Measurements from ENCODE around the gene MALSU1. TPM values are rescaled to one million over a fixed set of nuclear protein-coding genes. Genes with fewer than 3 reads are reported as not detected.
A peak's percentile ranks its signal among the peaks of the same experiment; 100 is the strongest.

MALSU1 gene
- polyA plus RNA-seq, 1 of the 3 experiments (the other 2 are of a cell fraction), result 102 TPM

DNA sequence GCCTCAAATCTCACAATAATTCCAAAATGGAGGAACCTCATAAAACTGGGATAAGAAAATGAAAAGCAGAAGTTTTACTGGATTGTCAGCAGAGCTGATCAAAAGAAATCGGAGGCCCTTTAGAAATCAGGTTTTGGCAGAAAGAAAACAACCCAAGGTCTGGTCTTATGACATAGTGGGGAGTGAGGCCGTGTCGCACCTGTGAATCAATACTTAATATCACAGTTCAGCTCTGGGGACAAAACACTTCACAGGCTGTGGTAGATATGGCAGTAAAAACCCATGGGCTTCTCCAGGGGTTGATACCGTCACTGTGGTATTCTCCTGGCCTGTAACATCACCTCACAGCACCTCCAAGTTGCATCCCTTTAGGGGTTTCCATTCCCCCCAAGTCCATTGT, 6.5 kb upstream of the MALSU1 start:
- TF ChIP-seq RAD21 (IDR thresholded peaks at IDR 0.05; ENCODE audit: low read length) (no peak), NRF1 (IDR thresholded peaks at IDR 0.05; ENCODE audit: low read depth, low read length) (no peak), POLR2AphosphoS5 (IDR thresholded peaks at IDR 0.05; ENCODE audit: low read depth, low read length) (no peak), TEAD4 (IDR thresholded peaks at IDR 0.05; ENCODE audit: borderline replicate concordance, insufficient read depth) (no peak), USF1 (IDR thresholded peaks at IDR 0.05; ENCODE audit: borderline replicate concordance, low read depth) (no peak), RXRA (IDR thresholded peaks at IDR 0.05; ENCODE audit: borderline replicate concordance, low read depth) (no peak), ELF1 (IDR thresholded peaks at IDR 0.05) (no peak), MXI1 (IDR thresholded peaks at IDR 0.05; ENCODE audit: low read depth, low read length) (no peak), REST (IDR thresholded peaks at IDR 0.05; ENCODE audit: low read depth, low read length) (no peak)
- Histone ChIP-seq H2AFZ (ENCODE audit: low read depth) (peak overlapping the region; percentile 43; the same call in 1 of the 2 replicates), H3F3A (replicated peaks; ENCODE audit: insufficient read depth) (peaks cover 4% of the 10 kb centered on the region), H3K9ac (no peak overlapping the region), H3K9me2 (no peaks in the 10 kb centered on the region), H3K4me1 (ENCODE audit: control insufficient read depth in 1 of 2, insufficient read depth in 2 of 2, low read depth in 1 of 2, low read length in 1 of 2) (peaks cover 0 to 10% of the 10 kb centered on the region in 2 experiments; a peak in 1 of 4 replicates), H3K27ac (ENCODE audit: low read depth in 2 of 2, low read length in 1 of 2) (no peak overlapping the region), H3K79me2 (ENCODE audit: insufficient read depth) (no peaks in the 10 kb centered on the region), H4K20me1 (ENCODE audit: insufficient read depth) (no peaks in the 10 kb centered on the region), H3K27me3 (ENCODE audit: insufficient read depth) (no peaks in the 10 kb centered on the region), H3K4me3 (ENCODE audit: low read depth in 2 of 2, low read length in 1 of 2) (no peak overlapping the region), H3K9me3 (no peaks in the 10 kb centered on the region), H3K36me3 (replicated peaks in 1 of 2; ENCODE audit: control insufficient read depth in 1 of 2, insufficient read depth in 2 of 2, low read length in 1 of 2) (no peaks in the 10 kb centered on the region), H3K4me2 (no peak overlapping the region)
- no peak for DNase-seq
- ChIA-PET POLR2A (no interaction called here), CTCF (interaction anchor here (1.1 to 9.9 kb wide), 4 partner anchors 8 to 107 kb away, joined by 3 to 69 read pairs (median 10); no protein-coding TSS in a partner anchor)
- WGBS (ENCODE audit: low lambda C conversion rate), result 95% methylated on average over 4 of the region's 4 CpGs

DNA sequence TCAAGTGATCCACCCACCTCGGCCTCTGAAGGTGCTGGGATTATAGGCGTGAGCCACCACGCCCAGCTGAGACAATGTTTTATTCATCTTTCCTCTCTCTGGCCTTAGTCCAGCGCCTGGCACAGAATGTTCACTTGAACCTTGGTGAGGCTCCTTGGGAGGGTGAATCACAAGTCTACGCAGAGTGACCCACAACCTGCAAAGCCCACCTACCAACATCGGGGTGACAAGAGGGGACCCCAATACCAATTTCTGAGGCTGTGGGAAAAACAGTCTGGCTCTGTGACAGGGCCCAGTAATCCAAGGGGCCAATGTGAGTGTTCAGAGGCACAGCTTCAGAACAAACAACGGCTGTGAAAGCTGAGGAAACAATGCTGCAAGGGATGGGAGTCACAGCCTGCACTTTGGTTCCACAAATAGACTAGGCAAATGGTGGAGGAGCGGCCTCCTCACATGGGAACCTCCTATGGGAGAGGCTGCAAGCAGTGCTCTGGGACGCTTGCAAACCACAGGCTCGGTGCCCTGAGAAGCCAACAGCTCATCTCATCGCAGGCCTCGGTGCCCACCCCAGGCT, 5.6 kb upstream of the MALSU1 start:
- no peak overlapping the region for H3K4me3 ChIP-seq (ENCODE audit: low read depth in 2 of 2, low read length in 1 of 2)
- H3K4me1 ChIP-seq (ENCODE audit: control insufficient read depth in 1 of 2, insufficient read depth in 2 of 2, low read depth in 1 of 2, low read length in 1 of 2), result peaks cover 5 to 10% of the 10 kb centered on the region in 2 experiments; a peak in 2 of 4 replicates
- no peak for TF ChIP-seq FOXJ3 (CRISPR knock-in tag; IDR thresholded peaks at IDR 0.05)
- TF ChIP-seq SIN3A (IDR thresholded peaks at IDR 0.05; ENCODE audit: borderline replicate concordance, low read depth, low read length), result no peak
- TF ChIP-seq, protein P1, sequence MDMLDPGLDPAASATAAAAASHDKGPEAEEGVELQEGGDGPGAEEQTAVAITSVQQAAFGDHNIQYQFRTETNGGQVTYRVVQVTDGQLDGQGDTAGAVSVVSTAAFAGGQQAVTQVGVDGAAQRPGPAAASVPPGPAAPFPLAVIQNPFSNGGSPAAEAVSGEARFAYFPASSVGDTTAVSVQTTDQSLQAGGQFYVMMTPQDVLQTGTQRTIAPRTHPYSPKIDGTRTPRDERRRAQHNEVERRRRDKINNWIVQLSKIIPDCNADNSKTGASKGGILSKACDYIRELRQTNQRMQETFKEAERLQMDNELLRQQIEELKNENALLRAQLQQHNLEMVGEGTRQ (IDR thresholded peaks at IDR 0.05; ENCODE audit: borderline replicate concordance, low read depth, low read length), result no peak
- no peak for TF ChIP-seq ELF1 (IDR thresholded peaks at IDR 0.05)
- no peak for TF ChIP-seq MXI1 (IDR thresholded peaks at IDR 0.05; ENCODE audit: low read depth, low read length)
- no peak for TF ChIP-seq RAD21 (IDR thresholded peaks at IDR 0.05; ENCODE audit: low read length)
- no peak for TF ChIP-seq IRF3 (IDR thresholded peaks at IDR 0.05; ENCODE audit: low read depth, low read length)
- no peak for TF ChIP-seq POLR2AphosphoS5 (IDR thresholded peaks at IDR 0.05; ENCODE audit: low read depth, low read length)
- no peak for TF ChIP-seq FOXM1 (IDR thresholded peaks at IDR 0.05; ENCODE audit: low read depth)
- no peak for TF ChIP-seq SMC3 (IDR thresholded peaks at IDR 0.05; ENCODE audit: low read depth, low read length)
- no peak overlapping the region for H3K9ac ChIP-seq
- no peaks in the 10 kb centered on the region for H3K27me3 ChIP-seq (ENCODE audit: insufficient read depth)
- no peaks in the 10 kb centered on the region for H3K79me2 ChIP-seq (ENCODE audit: insufficient read depth)
- DNase-seq, result no peak
- POLR2A ChIA-PET, result no interaction called here
- CTCF ChIA-PET, result interaction anchor here (1.1 to 9.9 kb wide), 7 partner anchors 15 to 251 kb away, joined by 3 to 69 read pairs (median 4); no protein-coding TSS in a partner anchor
- WGBS (ENCODE audit: low lambda C conversion rate), result 87% methylated on average over 11 of the region's 12 CpGs
- no peaks in the 10 kb centered on the region for H4K20me1 ChIP-seq (ENCODE audit: insufficient read depth)
- no peak overlapping the region for H3K27ac ChIP-seq (ENCODE audit: low read depth in 2 of 2, low read length in 1 of 2)
- no peaks in the 10 kb centered on the region for H3K9me2 ChIP-seq
- no peaks in the 10 kb centered on the region for H3K9me3 ChIP-seq
- H2AFZ ChIP-seq (ENCODE audit: low read depth), result no peak overlapping the region
- no peaks in the 10 kb centered on the region for H3K36me3 ChIP-seq (replicated peaks in 1 of 2; ENCODE audit: control insufficient read depth in 1 of 2, insufficient read depth in 2 of 2, low read length in 1 of 2)
- peaks cover 8% of the 10 kb centered on the region for H3F3A ChIP-seq (replicated peaks; ENCODE audit: insufficient read depth)
- H3K4me2 ChIP-seq, result no peak overlapping the region
